Chondrocyte (in vitro differentiated cells): ENCODE measurements around the gene KRT72. TPM values are rescaled to one million over a fixed set of nuclear protein-coding genes. Genes with fewer than 3 reads are reported as not detected.

Experiments
- DNase-seq: peaks from one replicate; pipeline ENCODE4 v3.0.0; 2021; ENCODE audit warnings: mixed read lengths, low spot score
- H3K27ac Mint-ChIP-seq: one replicate; pipeline ENCODE4 v1.8.0; 2021; ENCODE audit warnings: mild to moderate bottlenecking, moderate library complexity, mixed read lengths; ENCODE audit not compliant: unreplicated experiment
- H3K27me3 Mint-ChIP-seq: 2 replicates; pipeline ENCODE4 v1.8.0; 2021; ENCODE audit warnings: low read depth, mixed read lengths
- H3K36me3 Mint-ChIP-seq: 2 replicates; pipeline ENCODE4 v1.8.0; 2021; ENCODE audit warnings: low read depth, mixed read lengths
- H3K4me1 Mint-ChIP-seq: 2 replicates; pipeline ENCODE4 v1.8.0; 2021; ENCODE audit warnings: low read depth, mild to moderate bottlenecking, mixed read lengths
- H3K4me3 Mint-ChIP-seq: one replicate; pipeline ENCODE4 v1.8.0; 2021; ENCODE audit warnings: mild to moderate bottlenecking, moderate library complexity, mixed read lengths; ENCODE audit not compliant: unreplicated experiment
- H3K9me3 Mint-ChIP-seq: 2 replicates; pipeline ENCODE4 v1.8.0; 2021; ENCODE audit warnings: low read depth, mixed read lengths
- total RNA-seq: library from RNA; stranded (reverse); gene quantifications from 3 replicates; pipeline ENCODE4 v1.2.1, GENCODE V29; 2021
- TF ChIP-seq, protein P1 (sequence below): fragments of 200-600 bp; sonication (generic); IDR thresholded peaks from 2 replicates; pipeline ENCODE4 v1.5.0; 2021; ENCODE audit warnings: antibody characterized with exemption, mild to moderate bottlenecking, moderate library complexity

Gene KRT72
- total RNA-seq, 1 donor from 2014 or later, result not detected

DNA sequence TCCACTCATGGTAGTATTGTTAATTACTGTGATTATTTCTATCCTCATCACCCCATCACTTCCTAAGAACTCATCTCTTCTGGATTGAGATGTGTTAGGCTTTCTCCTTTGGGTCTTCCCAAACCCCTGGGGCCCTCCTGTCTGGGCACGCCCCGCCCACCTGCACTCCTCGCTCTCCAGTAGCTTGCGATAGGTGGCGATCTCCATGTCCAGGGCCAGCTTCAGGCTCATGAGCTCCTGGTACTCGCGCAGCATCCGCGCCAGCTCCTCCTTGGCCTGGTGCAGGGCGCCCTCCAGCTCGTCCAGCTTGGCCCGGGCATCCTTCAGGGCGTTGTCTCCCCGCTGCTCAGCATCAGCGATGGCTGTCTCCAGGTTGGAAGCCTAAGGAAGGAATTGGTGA is 55.1 kb downstream of the KRT72 start:
- H3K36me3 Mint-ChIP-seq, result peaks cover 2% of the 10 kb centered on the region
- no peaks in the 10 kb centered on the region for H3K9me3 Mint-ChIP-seq
- no peak overlapping the region for H3K27ac Mint-ChIP-seq
- peaks cover 71% of the 10 kb centered on the region for H3K27me3 Mint-ChIP-seq
- no peak for DNase-seq
- peaks cover under 1% of the 10 kb centered on the region for H3K4me1 Mint-ChIP-seq
- H3K4me3 Mint-ChIP-seq, result no peak overlapping the region
- TF ChIP-seq, protein P1, sequence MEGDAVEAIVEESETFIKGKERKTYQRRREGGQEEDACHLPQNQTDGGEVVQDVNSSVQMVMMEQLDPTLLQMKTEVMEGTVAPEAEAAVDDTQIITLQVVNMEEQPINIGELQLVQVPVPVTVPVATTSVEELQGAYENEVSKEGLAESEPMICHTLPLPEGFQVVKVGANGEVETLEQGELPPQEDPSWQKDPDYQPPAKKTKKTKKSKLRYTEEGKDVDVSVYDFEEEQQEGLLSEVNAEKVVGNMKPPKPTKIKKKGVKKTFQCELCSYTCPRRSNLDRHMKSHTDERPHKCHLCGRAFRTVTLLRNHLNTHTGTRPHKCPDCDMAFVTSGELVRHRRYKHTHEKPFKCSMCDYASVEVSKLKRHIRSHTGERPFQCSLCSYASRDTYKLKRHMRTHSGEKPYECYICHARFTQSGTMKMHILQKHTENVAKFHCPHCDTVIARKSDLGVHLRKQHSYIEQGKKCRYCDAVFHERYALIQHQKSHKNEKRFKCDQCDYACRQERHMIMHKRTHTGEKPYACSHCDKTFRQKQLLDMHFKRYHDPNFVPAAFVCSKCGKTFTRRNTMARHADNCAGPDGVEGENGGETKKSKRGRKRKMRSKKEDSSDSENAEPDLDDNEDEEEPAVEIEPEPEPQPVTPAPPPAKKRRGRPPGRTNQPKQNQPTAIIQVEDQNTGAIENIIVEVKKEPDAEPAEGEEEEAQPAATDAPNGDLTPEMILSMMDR, result no peak

DNA sequence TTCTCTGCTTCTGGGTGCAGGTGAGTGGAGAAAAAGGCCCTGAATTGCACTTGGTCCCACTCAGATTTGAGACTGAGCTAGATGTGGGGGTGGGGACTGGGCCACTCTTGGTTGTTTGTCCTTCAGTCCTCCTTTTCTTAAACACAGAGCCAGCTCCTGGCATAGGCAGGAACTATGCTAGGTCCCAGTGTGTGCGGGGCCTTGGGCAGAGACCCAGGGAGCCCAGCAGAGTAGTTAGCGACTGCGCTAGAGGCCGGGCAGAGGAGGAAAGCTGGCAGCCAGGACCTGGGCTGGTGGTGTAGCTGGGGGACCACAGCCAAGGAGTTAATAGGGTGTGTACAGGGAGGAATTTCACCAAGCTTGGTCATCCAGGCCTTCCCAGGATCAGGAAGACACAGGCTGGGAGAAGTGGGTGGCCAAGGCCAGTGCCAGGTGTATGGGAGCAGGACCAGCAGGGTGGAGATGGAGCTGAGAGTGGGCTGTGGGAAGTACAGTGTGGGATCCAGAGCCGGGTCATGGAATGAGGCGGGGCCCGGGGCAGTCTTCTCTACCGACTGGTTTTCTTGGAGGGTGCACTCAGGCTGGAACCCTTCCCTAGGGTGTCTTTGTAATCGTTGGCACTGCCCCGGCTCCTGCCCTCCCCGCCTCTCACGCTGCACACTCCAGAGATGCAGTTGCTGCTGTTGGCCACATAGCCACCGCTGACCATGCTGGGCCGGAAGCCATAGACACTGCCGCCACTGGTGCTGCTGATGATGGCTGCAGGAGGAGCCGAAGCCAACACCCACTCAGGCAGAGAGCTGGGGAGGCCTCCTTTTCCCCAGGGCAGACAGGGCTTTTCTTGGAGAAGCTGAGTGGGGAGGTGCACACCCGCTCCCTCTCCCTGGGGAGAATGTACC is 57.0 kb downstream of the KRT72 start:
- TF ChIP-seq, protein P1, result no peak
- Mint-ChIP-seq H3K9me3 (no peaks in the 10 kb centered on the region), H3K27me3 (peaks cover 52% of the 10 kb centered on the region), H3K4me1 (peaks cover 3% of the 10 kb centered on the region), H3K4me3 (no peak overlapping the region), H3K36me3 (no peaks in the 10 kb centered on the region), H3K27ac (no peak overlapping the region)
- no peak for DNase-seq

DNA sequence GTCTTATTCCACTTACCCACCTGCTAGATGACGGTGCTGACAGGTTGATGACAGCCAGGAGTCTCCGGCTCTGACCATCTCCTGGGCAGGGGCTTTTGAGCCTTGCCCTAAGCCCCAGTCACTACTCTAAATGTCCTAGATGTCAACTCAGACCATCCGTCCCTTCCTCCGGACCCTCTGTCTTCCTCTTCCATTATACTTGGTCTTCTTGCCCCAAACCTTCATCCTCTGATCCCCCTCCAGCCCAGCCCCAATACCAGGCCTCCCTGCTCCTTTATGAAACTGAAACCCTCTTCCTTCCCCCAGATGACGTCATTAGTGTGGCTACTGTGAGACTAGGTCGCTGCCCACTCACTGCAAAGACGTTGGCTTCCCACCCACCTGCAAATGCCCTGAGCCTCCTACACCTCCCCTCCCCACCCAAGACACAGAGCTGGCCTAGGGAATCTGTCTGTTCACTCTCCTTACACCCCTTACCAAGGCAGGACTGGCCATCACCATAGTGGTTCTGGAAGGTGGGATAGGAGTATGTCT is 58.4 kb downstream of the KRT72 start:
- no peak for DNase-seq
- H3K36me3 Mint-ChIP-seq, result no peaks in the 10 kb centered on the region
- TF ChIP-seq, protein P1, result no peak
- no peak overlapping the region for H3K4me3 Mint-ChIP-seq
- peaks cover 11% of the 10 kb centered on the region for H3K4me1 Mint-ChIP-seq
- H3K27ac Mint-ChIP-seq, result no peak overlapping the region
- H3K27me3 Mint-ChIP-seq, result peaks cover 41% of the 10 kb centered on the region
- H3K9me3 Mint-ChIP-seq, result no peaks in the 10 kb centered on the region

DNA sequence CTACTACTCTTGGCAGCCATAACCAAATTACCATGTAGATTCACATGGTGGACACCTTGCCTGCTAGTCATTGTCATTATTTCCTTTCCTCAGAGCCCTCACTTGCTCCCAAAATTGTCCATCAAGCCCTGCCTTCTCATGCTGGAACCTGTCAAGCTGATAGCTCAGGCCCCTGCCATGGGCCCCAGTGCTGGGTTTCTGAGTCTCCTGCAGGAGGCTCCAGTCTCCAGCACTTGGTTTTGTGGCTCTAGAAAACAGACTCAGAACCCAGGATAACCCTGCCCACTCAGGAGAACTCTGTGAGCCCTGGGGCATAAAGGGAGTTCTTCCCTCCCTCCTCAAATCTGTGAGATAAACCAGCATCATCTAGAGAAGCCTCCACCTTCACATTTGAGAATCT is 59.1 kb downstream of the KRT72 start:
- H3K36me3 Mint-ChIP-seq, result no peaks in the 10 kb centered on the region
- no peak overlapping the region for H3K4me3 Mint-ChIP-seq
- peaks cover 11% of the 10 kb centered on the region for H3K4me1 Mint-ChIP-seq
- H3K27ac Mint-ChIP-seq, result no peak overlapping the region
- DNase-seq, result no peak
- no peaks in the 10 kb centered on the region for H3K9me3 Mint-ChIP-seq
- peaks cover 36% of the 10 kb centered on the region for H3K27me3 Mint-ChIP-seq
- TF ChIP-seq, protein P1, result no peak

- Mint-ChIP-seq H3K27ac (no peak overlapping the region), H3K4me3 (no peak overlapping the region)
- TF ChIP-seq, protein P1, result no peak
These were observed 59.6 kb downstream of the KRT72 start for GRCh38 chr12:52541709-52542108.

More at GRCh38 chr12:52541709-52542108, 59.6 kb downstream of the KRT72 start:
- DNase-seq, result no peak
- peaks cover 37% of the 10 kb centered on the region for H3K27me3 Mint-ChIP-seq
- H3K36me3 Mint-ChIP-seq, result no peaks in the 10 kb centered on the region
- H3K4me1 Mint-ChIP-seq, result peaks cover 11% of the 10 kb centered on the region
- H3K9me3 Mint-ChIP-seq, result no peaks in the 10 kb centered on the region
